Measurements from ENCODE around the gene PLD4.

DNA sequence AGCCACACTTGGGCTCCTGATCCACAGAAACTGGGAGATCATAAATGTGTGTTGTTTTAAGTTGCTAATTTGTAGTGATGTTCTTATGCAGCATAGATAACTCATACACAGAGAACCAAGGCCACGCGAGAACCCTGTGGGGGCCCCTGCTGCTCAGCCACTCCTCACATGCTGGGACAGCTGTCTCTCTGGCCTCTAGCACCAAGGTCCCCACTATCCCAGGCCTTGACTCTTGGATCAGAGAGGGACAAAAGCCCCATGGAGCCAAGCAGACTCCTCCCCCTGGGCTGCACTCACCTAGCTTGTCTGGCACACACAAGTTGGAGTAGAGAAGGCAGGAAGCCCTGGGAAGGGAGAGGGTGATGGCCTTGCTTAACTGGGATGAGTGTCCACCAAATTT, 11.3 kb downstream of the PLD4 start:
- TF ChIP-seq, protein P1, sequence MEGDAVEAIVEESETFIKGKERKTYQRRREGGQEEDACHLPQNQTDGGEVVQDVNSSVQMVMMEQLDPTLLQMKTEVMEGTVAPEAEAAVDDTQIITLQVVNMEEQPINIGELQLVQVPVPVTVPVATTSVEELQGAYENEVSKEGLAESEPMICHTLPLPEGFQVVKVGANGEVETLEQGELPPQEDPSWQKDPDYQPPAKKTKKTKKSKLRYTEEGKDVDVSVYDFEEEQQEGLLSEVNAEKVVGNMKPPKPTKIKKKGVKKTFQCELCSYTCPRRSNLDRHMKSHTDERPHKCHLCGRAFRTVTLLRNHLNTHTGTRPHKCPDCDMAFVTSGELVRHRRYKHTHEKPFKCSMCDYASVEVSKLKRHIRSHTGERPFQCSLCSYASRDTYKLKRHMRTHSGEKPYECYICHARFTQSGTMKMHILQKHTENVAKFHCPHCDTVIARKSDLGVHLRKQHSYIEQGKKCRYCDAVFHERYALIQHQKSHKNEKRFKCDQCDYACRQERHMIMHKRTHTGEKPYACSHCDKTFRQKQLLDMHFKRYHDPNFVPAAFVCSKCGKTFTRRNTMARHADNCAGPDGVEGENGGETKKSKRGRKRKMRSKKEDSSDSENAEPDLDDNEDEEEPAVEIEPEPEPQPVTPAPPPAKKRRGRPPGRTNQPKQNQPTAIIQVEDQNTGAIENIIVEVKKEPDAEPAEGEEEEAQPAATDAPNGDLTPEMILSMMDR (IDR thresholded peaks at IDR 0.05): no peak
- TF ChIP-seq EP300 (IDR thresholded peaks at IDR 0.05) (no peak), POLR2A (IDR thresholded peaks at IDR 0.05) (no peak)
